GM23248 (cell line): ENCODE results near the gene CCDC92.

Experiments
- EZH2 ChIP-seq: fragments of 200-600 bp; sonication (generic); IDR thresholded peaks from 2 replicates; pipeline ENCODE4 v1.6.1; 2018; ENCODE audit warnings: antibody characterized with exemption, mild to moderate bottlenecking; ENCODE audit not compliant: insufficient read depth, poor library complexity, severe bottlenecking
- EZH2phosphoT487 ChIP-seq: fragments of 200-600 bp; sonication (generic); IDR thresholded peaks from 2 replicates; pipeline ENCODE4 v1.6.1; 2018; ENCODE audit warnings: antibody characterized with exemption, moderate library complexity, mild to moderate bottlenecking, low read depth; ENCODE audit not compliant: insufficient read depth

GRCh38 chr12:123891011-123891410, 81.6 kb downstream of the CCDC92 start:
- TF ChIP-seq EZH2phosphoT487 (no peak), EZH2 (no peak)
